ENCODE results near the gene DCN. TPM values are rescaled to one million over a fixed set of nuclear protein-coding genes. Genes with fewer than 3 reads are reported as not detected.
A peak's percentile ranks its signal among the peaks of the same experiment; 100 is the strongest.

The DCN gene
- total RNA-seq, 1 donor from 2014 or later: 1,553 TPM

GRCh38 chr12:91224401-91224800 lies 41.8 kb upstream of the DCN start:
- no peak for DNase-seq (ENCODE audit: extremely low spot score in 2 of 2)
- Histone ChIP-seq H3K27me3 (no peaks in the 10 kb centered on the region), H3K27ac (peak overlapping the region; percentile 49), H3K9me3 (no peaks in the 10 kb centered on the region), H3K36me3 (no peaks in the 10 kb centered on the region), H3K4me3 (no peak overlapping the region), H3K4me1 (no peaks in the 10 kb centered on the region)
- intact Hi-C loops (cut with DNase I): no loop called here
- TF ChIP-seq POLR2A (IDR thresholded peaks at IDR 0.05): no peak
- TF ChIP-seq POLR2AphosphoS5 (IDR thresholded peaks at IDR 0.05; ENCODE audit: insufficient read depth in 1 of 2, low read depth in 1 of 2): no peak
- TF ChIP-seq CTCF (IDR thresholded peaks at IDR 0.05): no peak

DNA sequence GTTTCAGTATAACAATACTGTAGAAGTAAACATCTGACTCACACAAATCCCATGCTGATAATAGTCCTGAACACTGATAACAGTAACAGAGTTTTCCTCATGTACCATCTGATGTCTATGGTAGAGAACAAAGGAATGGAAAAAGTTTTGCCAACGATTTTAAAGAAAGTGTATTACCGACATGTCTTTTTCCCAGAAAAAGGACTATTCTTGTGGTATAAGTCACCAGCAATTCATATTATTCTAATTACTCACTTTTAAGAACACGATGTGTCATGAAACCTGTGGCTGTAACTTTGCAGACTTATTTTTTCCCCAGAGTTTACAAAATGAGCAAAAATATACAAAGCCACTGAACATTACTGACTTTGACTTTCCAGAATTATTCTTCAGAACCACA lies 40.1 kb upstream of the DCN start:
- intact Hi-C loops (cut with DNase I): no loop called here
- Histone ChIP-seq H3K36me3 (no peaks in the 10 kb centered on the region), H3K27me3 (no peaks in the 10 kb centered on the region), H3K4me1 (no peaks in the 10 kb centered on the region), H3K27ac (peak overlapping the region; percentile 46), H3K4me3 (no peak overlapping the region), H3K9me3 (no peaks in the 10 kb centered on the region)
- DNase-seq (ENCODE audit: extremely low spot score in 2 of 2): no peak
- TF ChIP-seq POLR2A (IDR thresholded peaks at IDR 0.05): no peak
- TF ChIP-seq POLR2AphosphoS5 (IDR thresholded peaks at IDR 0.05; ENCODE audit: insufficient read depth in 1 of 2, low read depth in 1 of 2): no peak
- no peak for TF ChIP-seq CTCF (IDR thresholded peaks at IDR 0.05)

DNA sequence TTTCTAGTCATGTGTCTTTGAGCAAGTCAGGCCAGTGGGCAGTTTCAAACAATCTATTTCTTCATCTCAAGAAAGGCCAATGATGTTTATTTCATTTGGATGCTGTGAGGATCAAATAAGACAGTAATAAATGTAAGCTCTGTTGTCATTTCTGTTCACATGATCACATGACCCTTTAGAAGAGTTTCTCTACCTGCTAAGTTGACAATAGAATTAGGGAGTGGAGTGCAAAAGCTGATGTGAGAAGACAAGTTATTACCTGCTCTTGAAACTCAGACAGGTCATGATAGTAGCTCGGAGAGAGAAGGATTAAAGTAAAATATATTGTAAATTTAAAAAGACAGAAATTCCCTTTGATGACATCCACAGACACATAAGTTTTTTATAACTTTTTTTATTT lies 37.3 kb upstream of the DCN start:
- Histone ChIP-seq H3K36me3 (no peaks in the 10 kb centered on the region), H3K9me3 (no peaks in the 10 kb centered on the region), H3K4me1 (no peaks in the 10 kb centered on the region), H3K4me3 (no peak overlapping the region), H3K27ac (peak overlapping the region; percentile 8), H3K27me3 (no peaks in the 10 kb centered on the region)
- no peak for DNase-seq (ENCODE audit: extremely low spot score in 2 of 2)
- intact Hi-C loops (cut with DNase I): no loop called here
- TF ChIP-seq CTCF (IDR thresholded peaks at IDR 0.05) (no peak), POLR2AphosphoS5 (IDR thresholded peaks at IDR 0.05; ENCODE audit: insufficient read depth in 1 of 2, low read depth in 1 of 2) (peak in 1 of 2 donors; percentile 63)

DNA sequence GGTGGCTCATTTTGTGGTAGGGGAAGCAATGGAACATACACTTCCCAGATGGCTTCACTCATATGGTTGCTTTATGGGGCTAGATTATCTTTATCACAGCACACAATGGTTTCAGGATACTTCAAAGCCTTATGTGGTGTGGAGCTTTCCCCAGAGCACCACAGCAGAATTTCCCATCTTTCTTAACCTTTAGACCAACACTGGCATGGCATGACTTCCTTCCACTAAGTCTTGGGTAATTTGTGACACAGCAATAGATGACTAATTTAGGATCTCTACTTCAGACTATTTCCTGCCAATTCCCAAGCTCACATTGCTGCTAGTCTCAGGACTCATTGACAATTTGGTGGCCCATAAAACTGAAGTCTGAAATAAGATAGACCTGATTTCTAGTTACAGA lies 36.9 kb upstream of the DCN start:
- Histone ChIP-seq H3K9me3 (no peaks in the 10 kb centered on the region), H3K27me3 (no peaks in the 10 kb centered on the region)

DNA sequence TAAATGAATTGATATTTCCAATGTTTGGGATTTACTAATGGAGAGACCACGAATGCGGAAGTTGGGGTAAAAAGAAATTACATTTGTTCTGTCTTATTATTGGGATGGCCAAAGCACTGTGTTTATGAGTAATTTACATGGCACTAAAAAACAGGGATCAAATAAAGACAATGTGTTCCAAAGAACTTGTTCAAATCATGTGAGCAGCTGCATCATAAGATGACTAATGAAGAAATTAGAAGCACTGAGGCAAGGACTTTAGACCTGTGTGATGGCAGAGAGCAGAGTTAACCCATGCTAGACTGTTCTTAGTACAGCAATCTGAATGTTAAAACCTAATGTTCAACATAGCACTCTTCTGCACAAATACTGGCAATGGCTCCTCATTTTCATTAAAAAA lies 34.3 kb upstream of the DCN start:
- Histone ChIP-seq H3K9me3 (no peaks in the 10 kb centered on the region), H3K27ac (no peak overlapping the region), H3K4me1 (no peaks in the 10 kb centered on the region), H3K36me3 (no peaks in the 10 kb centered on the region), H3K4me3 (no peak overlapping the region), H3K27me3 (no peaks in the 10 kb centered on the region)
- TF ChIP-seq POLR2A (IDR thresholded peaks at IDR 0.05) (no peak), CTCF (IDR thresholded peaks at IDR 0.05) (no peak), POLR2AphosphoS5 (IDR thresholded peaks at IDR 0.05; ENCODE audit: insufficient read depth in 1 of 2, low read depth in 1 of 2) (no peak)
- no peak for DNase-seq (ENCODE audit: extremely low spot score in 2 of 2)
- intact Hi-C loops (cut with DNase I): no loop called here

More for the DNA sequence above, 36.9 kb upstream of the DCN start:
- H3K4me3 ChIP-seq: no peak overlapping the region
- DNase-seq (ENCODE audit: extremely low spot score in 2 of 2): no peak
- no peaks in the 10 kb centered on the region for H3K36me3 ChIP-seq
- intact Hi-C loops (cut with DNase I): no loop called here
- no peaks in the 10 kb centered on the region for H3K4me1 ChIP-seq
- H3K27ac ChIP-seq: peak overlapping the region; percentile 8
- TF ChIP-seq POLR2AphosphoS5 (IDR thresholded peaks at IDR 0.05; ENCODE audit: insufficient read depth in 1 of 2, low read depth in 1 of 2): no peak

Measured in vagina (tissue), 2 donors.